DMS114 treated with DMSO at 0.1 percent for 48 hours (cell line): ENCODE measurements around the gene SUFU.
"Not testable (repeated sequence)": the region's sequence is repeated elsewhere in the genome, so short reads cannot be mapped to it uniquely, and the experiment has no call there.

ENCODE experiments used
- DNase-seq: peaks from one replicate; lab custom pipeline; 2025; ENCODE audit not compliant: unreplicated experiment; lab: John Stamatoyannopoulos, UW

SUFU gene

DNA sequence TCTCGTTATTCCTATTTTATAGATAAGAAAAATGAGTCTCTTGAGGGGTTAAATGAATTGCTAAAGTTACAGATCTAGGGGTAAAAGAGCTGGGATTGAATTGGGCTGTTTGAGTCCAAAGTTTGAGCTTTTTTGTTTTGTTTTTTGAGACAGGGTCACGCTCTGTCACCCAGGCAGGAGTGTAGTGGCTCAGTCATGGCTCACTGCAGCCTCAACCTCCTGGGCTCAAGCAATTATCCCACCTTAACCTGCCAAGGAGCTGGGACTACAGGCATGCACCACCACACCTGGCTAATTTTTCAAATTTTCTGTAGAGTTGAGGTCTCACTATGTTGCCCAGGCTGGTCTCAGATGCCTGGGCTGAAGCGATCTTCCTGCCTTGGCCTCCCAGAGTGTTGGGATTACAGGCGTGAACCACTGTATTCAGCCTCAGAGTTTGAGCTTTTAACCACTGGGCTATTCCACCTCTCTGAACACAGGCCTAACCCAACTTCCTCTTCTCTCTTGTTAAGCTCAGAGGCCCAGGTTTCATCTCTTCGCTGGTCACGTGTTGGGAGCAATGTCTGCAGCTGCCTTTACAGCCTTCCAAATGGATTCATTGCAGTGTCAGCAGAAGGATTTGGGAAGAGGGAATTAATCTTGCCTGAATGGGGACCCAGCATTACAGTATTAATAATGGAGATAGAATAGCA is 8.0 kb downstream of the SUFU start:
- no peak for DNase-seq

- no peak for DNase-seq
Observed at GRCh38 chr10:102514487-102515311, 10.9 kb downstream of the SUFU start.

DNA sequence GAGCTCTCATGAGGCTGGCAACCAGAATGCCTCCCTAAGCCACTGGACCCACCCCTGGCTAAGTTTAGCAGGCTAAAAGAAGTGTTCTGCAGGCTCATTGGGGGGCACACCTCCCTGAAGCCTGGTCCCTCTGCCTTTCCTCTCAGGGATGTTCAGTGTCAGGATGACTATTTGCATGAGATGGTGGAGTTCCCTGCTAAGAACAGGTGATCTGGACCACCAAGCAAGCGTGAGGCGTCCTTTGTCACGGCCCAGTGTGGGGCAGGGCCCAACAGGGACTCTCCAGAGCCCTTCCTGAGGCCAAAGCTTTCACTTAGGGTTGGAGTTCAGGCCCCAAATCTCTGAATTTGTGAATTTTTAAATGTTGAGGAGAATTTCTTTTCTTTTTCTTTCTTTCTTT is 12.0 kb downstream of the SUFU start:
- no peak for DNase-seq

DNA sequence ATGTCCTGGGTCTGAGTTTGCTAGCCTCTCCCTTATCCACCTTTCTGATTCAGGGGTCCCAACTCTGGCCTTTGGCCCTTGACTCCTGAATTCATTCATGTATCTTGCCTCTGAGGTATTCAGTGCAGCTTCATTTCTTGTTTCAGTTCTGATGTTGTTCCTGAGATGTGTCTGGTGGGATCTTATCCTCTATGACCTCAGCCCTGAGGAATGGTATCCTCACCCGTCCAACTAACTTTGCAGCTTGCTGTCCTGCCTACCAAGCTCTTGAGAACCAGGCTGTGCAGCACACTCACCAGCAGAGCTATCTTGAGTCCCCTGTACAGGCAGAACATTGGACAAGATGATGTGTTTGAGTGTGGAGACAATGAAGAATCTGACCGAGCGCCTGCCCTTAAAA is 13.8 kb downstream of the SUFU start:
- DNase-seq = no peak

- DNase-seq = no peak
Observed at GRCh38 chr10:102519246-102519825, 15.6 kb downstream of the SUFU start.

- DNase-seq = no peak
Observed at GRCh38 chr10:102522874-102523249, 19.1 kb downstream of the SUFU start.

- no peak for DNase-seq
Observed at GRCh38 chr10:102523250-102524029, 19.7 kb downstream of the SUFU start.

DNA sequence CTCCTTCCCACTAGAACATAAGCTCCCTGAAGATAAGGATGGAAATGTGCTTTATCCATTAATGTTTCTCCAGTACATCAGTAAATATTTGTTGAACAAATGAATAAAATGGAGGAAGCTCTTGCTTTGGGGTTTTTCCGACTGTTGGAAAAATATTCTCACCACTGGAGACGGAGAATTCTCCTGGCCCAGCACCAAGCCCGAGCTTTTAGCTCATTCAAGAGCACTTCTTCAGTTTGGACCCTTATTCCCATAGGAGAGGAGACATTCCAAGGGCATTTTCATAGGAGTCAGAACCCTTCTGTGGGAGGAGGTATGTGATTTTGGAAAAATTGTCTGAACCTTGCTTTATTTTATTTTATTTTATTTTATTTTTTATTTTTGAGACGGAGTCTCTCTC is 21.0 kb downstream of the SUFU start:
- no peak for DNase-seq

DNA sequence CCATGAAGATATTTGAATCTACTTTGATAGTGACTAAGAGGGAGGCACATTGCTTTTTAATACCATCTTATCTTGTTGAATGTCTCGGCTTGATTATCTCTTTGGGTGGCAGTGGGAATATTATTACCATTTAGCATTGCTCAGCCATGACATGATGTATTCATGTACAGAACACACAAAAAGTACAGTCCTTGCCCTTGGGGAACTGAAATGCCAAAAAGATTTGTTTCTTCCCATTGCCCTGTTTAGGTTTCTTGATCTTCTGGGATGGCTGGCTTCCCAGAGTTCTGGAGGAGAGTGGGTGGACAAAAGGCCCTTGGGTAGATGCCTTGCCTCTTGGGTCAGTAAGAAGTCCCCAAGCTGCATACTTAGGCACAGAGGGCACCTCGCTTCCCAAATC is 23.8 kb downstream of the SUFU start:
- DNase-seq = no peak

DNA sequence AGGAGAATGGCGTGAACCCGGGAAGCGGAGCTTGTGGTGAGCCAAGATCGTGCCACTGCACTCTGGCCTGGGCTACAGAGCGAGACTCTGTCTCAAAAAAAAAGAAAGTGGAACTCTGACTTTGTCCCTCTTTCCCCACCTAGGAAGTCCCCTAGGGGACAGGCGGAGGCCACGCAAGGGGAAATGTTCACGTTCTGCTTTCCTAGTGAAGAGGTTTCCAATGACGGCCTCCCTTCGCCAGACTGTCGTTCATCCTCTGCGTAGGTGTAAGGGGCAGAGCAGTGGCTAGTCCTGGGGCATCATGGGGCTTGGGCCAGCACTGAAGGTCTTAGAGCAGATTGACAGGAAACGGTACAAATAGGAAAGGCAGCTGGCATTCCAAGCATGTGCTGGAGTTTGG is 30.6 kb downstream of the SUFU start:
- DNase-seq = no peak

DNA sequence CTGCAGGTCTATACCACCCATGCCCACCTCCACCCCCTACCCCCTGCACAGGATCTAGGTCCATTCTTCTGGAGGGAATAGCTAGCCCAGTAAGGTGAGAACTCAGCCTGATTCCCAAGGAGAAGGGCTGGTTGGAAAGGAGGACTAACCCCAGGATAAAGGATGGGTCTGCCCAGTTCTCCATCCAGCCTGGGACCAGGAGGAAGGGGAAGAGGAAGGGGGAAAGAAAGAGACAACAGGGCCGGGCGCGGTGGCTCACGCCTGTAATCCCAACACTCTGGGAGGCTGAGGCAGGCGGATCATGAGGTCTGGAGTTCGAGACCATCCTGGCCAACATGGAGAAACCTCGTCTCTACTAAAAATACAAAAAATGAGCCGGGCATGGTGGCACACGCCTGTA is 31.2 kb downstream of the SUFU start:
- not testable (repeated sequence) for DNase-seq

- no peak for DNase-seq
Observed at GRCh38 chr10:102535481-102536147, 31.8 kb downstream of the SUFU start.

GRCh38 chr10:102537367-102537766 is 33.6 kb downstream of the SUFU start:
- no peak for DNase-seq

DNA sequence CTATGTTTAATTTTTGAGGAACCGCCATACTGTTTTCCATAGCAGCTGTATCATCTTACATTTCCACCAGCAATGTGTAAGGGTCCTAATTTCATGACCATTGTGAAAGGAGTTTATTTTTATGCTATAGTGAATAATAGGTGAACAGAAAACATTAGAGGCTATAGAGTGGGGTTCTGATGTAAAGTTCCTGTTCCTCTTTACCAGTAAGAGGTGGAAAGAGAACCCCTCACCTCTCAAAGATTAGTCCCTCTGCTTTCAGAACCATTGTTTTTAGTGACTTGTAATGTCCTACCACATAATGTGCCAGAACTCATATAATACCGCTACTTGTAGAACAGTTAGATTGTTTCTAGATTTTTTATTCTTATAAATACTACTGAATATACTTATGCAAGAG is 34.2 kb downstream of the SUFU start:
- DNase-seq = no peak

GRCh38 chr10:102538811-102539210 is 35.0 kb downstream of the SUFU start:
- no peak for DNase-seq

GRCh38 chr10:102540023-102540422 is 36.3 kb downstream of the SUFU start:
- DNase-seq = no peak

- DNase-seq = no peak
Observed at GRCh38 chr10:102542800-102543418, 39.1 kb downstream of the SUFU start.

DNA sequence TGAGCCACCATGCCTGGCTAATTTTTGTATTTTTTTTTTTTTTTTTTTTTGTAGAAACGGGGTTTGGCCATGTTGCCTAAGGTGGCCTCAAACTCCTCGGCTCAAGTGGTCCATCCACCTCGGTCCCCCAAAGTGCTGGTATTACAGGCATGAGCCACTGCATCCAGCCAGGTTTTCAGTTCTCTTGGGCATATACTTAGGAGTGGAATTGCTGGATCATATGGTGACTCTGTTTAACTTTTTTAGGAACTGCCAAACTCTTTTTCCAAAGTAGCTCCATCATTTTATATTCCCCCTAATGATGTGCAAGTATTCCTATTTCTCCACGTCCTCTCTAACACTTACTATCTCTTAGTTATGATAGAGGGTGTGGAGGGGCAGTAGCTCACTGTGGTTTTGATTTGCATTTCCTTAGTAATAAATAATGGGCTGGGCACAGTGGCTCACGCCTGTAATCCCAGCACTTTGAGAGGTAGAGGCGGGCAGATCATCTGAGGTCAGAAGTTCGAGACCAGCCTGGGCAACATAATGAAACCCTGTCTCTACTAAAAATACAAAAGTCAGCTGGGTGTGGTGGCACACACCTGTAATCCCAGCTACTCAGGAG is 41.6 kb downstream of the SUFU start:
- DNase-seq = no peak

DNA sequence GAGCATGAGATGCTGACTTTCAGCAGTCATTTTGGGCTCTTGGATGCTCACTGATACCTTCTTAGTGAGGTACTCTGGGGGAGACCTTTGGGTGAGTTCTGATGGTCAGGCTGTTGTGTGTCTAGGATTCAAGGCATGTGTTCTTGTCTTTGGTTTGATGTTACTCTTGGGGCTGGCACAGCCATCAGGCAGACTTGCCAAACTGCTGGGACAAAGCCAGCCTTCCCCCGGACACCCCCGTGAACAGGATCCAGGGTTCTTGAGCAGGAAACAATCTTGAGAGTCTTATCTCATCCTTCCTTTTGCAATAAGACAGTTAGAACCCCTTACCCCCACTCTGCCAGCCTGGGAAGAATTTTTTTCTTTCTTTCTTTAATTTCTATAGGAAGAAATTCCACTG is 42.2 kb downstream of the SUFU start:
- DNase-seq = no peak
